ENCODE measurements around the gene BCAM.
"Not testable (repeated sequence)": the region's sequence is repeated elsewhere in the genome, so short reads cannot be mapped to it uniquely, and the experiment has no call there.

Gene BCAM

GRCh38 chr19:44808463-44809371 is at the start of gene BCAM:
Gene BCAM (plus strand): TSS chr19:44809103. CDS start chr19:44809125, 22 bp downstream.
- DNase-seq (ENCODE audit: low spot score), result no peak

DNA sequence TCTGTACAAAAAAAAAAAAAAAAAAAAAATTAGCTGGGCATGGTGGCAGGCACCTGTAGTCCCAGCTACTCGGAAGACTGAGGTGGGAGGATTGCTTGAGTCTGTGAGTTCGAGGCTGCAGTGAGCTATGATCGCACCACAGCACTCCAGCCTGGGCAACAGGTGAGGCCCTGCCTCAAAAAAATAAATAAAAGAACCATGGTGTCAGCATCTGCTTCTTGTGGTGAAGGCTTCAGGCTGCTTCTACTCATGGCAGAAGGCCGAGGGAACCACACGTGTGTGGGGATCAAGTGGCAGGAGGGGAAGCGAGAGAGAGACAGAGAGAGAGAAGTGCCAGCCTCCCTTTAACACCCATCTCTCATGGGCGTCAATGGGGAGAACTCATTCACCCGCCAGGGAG is 46.9 kb upstream of the BCAM start:
- DNase-seq (ENCODE audit: low spot score), result no peak

DNA sequence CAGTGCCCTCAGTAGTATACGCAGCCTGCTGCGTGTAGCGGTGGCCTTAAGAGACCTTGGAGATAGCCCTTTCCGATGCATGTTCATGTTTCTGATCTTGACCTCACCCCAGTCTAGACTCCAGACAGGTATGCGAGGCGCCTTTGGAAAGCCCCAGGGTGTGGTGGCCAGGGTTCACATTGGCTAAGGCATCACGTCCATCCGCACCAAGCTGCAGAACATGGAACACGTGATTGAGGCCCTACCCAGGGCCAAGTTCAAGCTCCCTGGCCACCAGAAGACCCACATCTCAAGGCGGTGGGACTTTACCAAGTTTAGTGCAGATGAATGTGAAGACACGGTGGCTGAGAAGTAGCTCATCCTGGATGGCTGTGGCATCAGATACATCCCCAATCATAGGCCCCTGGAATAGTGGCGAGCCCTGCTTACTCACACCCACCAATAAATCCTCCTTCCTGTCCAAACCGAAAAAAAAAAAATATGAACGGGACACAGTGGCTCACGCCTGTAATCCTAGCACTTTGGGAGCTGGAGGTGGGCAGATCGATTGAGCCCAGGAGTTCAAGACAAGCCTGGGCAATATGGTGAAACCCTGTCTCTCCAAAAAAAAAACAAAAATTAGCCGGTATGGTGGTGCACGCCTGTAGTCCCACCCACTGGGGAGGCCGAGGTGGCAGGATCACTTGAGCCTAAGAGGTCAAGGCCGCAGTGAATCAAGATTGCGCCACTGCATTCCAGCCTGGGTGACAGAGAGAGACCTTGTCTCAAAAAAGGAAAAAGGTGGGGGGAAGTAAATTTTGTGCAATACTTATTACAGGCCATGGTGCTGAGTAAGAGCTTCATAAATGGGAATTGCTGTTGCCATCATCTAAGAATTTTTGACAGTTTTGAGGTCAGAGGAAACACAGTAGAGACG is 43.6 kb upstream of the BCAM start:
- no peak for DNase-seq (ENCODE audit: low spot score)

- DNase-seq (ENCODE audit: low spot score), result no peak
These were observed 43.0 kb upstream of the BCAM start for GRCh38 chr19:44765949-44766335.

GRCh38 chr19:44767295-44768180 is 41.4 kb upstream of the BCAM start:
- DNase-seq (ENCODE audit: low spot score), result no peak

DNA sequence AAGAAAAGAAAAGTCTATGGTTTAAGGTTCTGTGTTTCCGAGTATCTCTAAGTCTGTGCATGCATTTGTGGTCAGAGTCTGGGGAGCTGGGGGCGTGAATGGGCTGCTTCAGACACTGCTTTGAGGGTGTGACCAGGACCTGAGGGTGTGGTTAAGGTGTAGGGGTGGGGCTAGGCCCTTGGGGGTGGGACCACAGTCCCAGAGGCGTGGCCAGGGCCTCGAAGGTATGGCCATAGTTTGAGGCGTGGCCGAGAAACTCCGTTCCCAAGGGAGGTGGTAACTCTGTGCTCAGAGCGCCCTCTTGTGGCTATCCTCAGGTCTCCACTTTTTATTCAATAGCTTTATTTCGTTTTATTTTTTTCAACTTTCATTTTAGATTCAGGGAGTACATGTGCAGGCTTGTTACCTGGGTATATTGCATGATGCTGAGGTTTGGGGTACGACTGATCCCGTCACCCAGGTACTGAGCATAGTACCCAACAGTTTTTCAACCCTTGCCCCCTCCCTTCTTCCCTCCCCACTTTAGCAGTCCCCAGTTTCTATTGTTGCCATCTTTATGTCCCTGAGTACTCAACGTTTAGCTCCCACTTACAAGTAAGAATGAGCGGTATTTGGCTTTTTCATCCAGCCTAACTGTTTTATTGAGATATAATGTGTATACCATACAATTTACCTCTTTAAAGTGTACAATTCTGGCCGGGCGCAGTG is 38.2 kb upstream of the BCAM start:
- DNase-seq (ENCODE audit: low spot score), result peak; percentile 99

DNA sequence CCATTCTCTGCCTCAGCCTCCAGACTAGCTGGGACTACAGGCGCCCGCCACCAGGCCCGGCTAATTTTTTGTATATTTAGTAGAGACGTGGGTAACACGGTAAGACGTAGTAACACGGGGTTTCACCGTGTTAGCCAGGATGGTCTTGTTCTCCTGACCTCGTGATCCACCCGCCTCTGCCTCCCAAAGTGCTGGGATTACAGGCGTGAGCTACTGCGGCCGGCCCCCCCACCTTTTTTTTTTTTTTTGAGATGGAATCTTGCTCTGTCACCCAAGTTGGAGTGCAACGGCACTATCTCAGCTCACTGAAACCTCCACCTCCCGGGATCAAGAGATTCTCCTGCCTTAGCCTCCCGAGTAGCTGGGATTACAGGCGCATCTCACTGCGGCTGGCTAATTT is 36.8 kb upstream of the BCAM start:
- not testable (repeated sequence) for DNase-seq (ENCODE audit: low spot score)

GRCh38 chr19:44772959-44773358 is 35.9 kb upstream of the BCAM start:
- no peak for DNase-seq (ENCODE audit: low spot score)

GRCh38 chr19:44775676-44776240 is 33.1 kb upstream of the BCAM start:
- no peak for DNase-seq (ENCODE audit: low spot score)

- no peak for DNase-seq (ENCODE audit: low spot score)
These were observed 32.4 kb upstream of the BCAM start for GRCh38 chr19:44776402-44777096.

DNA sequence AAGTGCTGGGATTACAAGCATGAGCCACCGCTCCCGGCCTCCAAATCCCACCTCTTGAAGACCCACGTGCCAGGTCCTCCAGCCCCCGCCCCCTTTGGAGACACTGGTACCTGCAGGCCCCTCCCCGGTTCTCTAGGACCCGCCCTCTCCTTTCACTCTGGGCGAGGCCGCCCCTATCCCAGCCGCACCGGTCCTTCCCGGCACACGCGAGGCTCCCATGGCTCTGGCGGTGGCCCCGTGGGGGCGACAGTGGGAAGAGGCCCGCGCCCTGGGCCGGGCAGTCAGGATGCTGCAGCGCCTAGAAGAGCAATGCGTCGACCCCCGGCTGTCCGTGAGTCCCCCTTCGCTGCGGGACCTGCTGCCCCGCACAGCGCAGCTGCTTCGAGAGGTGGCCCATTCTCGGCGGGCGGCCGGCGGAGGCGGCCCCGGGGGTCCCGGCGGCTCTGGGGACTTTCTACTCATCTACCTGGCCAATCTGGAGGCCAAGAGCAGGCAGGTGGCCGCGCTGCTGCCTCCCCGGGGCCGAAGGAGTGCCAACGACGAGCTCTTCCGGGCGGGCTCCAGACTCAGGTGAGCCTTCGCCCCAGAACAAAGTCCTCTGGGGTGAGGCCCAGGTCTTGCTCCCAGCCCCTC is 31.1 kb upstream of the BCAM start, which contains the start of gene CBLC:
Gene CBLC (plus strand): TSS at position 176 of the 633 bp plus-strand sequence. CDS start 42 bp downstream, at position 218.
- DNase-seq (ENCODE audit: low spot score), result no peak

DNA sequence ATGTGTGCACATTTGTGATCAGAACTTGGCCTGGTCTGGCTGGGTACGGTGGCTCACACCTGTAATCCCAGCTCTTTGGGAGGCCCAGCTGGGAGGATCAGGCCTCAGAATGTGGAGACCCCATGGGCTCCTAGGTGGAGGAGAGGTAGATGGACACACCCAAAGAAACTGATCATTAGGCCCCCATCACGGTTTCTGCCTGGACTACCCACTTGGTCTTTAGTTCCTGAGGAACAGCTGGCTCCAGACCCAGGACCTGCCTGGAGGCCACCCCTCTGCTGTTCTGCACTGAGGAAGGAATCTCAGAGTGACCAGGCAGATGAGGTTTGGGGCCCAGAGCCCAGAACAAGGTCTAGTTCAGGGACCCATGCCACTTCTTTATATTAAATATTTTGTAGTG is 29.8 kb upstream of the BCAM start:
- DNase-seq (ENCODE audit: low spot score), result no peak

GRCh38 chr19:44781694-44782093 is 27.2 kb upstream of the BCAM start:
- DNase-seq (ENCODE audit: low spot score), result not testable (repeated sequence)

DNA sequence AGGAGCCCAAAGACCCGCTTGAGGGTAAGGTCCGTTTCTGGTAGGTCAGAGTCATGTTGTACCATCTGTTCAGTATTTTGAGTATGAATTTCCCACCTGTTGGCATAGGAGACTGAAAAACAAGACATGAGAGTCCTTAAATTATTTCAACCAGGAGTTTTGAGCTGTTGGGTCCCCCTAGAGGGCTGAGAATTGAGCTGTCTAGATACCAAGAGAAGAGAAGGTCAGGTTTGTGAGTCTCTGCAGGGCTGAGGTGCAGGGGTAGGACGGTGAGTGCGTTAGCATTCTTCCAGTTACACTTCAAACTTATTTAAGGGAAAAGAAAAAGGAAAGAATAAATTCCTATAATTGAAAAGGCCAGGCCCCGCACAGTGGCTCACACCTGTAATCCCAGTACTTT is 26.2 kb upstream of the BCAM start:
- DNase-seq (ENCODE audit: low spot score), result no peak

DNA sequence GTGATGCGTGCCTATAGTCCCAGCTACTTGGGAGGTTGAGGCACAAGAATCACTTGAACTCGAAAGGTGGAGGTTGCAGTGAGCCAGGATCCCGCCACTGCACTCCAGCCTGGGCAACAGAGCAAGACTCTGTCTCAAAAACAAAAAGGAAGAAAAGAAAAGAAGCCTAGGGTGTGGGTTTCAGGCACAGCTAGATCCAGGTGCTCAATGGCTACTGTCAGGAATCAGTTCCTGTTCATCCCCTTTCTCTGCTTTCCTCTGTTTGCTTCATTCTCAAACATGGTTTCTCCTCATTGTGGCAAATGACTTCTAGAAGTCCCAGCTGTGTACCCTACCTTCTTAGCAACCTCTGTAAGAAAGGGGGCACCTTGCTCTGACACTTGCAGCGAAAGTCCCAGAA is 25.4 kb upstream of the BCAM start:
- DNase-seq (ENCODE audit: low spot score), result no peak

GRCh38 chr19:44785271-44785670 is 23.6 kb upstream of the BCAM start:
- no peak for DNase-seq (ENCODE audit: low spot score)

DNA sequence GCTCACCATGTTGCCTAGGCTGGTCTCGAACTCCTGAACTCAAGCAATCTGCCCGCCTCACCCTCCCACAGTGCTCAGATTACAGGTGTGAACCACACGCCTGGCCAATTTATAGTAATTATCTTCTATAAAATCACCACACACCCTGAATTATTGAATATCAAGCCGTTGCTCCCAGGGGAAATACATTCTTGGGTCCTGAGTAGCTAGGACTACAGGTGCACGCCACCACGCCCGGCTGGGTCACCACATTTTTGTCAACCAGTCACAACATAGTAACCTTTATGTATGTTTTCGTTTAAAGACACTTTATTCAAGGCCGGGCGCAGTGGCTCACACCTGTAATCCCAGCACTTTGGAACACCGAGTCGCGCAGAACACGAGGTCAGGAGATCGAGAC is 22.9 kb upstream of the BCAM start:
- DNase-seq (ENCODE audit: low spot score), result no peak

GRCh38 chr19:44788971-44789370 is 19.9 kb upstream of the BCAM start:
- no peak for DNase-seq (ENCODE audit: low spot score)

GRCh38 chr19:44789943-44790483 is 18.9 kb upstream of the BCAM start:
- no peak for DNase-seq (ENCODE audit: low spot score)

Measured in activated CD4-positive, alpha-beta T cell treated with anti-CD3 and anti-CD28 coated beads, Interleukin-2, Interleukin-4, amounts not matched to agents 100 ng/mL and 50 ng/mL, durations not matched to agents 16 hours and 8 hours (primary cell).